Stimulated activated CD4-positive, alpha-beta T cell treated with anti-CD3 and anti-CD28 coated beads, TNF-alpha, amount 100 ng/mL, for 1 hour (primary cell): Measurements from ENCODE around the gene L1TD1.
"Not testable (repeated sequence)": the region's sequence is repeated elsewhere in the genome, so short reads cannot be mapped to it uniquely, and the experiment has no call there.

Source experiments
- DNase-seq, 3 donors: peaks; one replicate each; pipeline ENCODE4 v3.0.0-alpha.2; 2020; ENCODE audit warnings: low read depth in 3 of 3, low spot score in 1 of 3

The L1TD1 gene

GRCh38 chr1:62198069-62198780 lies 3.6 kb downstream of the L1TD1 start:
- DNase-seq, result no peak

GRCh38 chr1:62198781-62199125 lies 4.1 kb downstream of the L1TD1 start:
- DNase-seq, result no peak

GRCh38 chr1:62207187-62207586 lies 12.5 kb downstream of the L1TD1 start:
- no peak for DNase-seq

- no peak for DNase-seq
Measured at GRCh38 chr1:62208087-62208486, 13.4 kb downstream of the L1TD1 start.

GRCh38 chr1:62208970-62209369 lies 14.3 kb downstream of the L1TD1 start:
- no peak for DNase-seq

GRCh38 chr1:62209931-62210595 lies 15.4 kb downstream of the L1TD1 start:
- no peak for DNase-seq

- no peak for DNase-seq
Measured at GRCh38 chr1:62210960-62211359, 16.3 kb downstream of the L1TD1 start.

GRCh38 chr1:62212411-62212810 lies 17.8 kb downstream of the L1TD1 start:
- no peak for DNase-seq

- no peak for DNase-seq
Measured at GRCh38 chr1:62213075-62213914, 18.6 kb downstream of the L1TD1 start.

- no peak for DNase-seq
Measured at GRCh38 chr1:62218604-62219003, 24.0 kb downstream of the L1TD1 start.

GRCh38 chr1:62220456-62220855 lies 25.8 kb downstream of the L1TD1 start:
- not testable (repeated sequence) for DNase-seq

GRCh38 chr1:62221171-62221570 lies 26.5 kb downstream of the L1TD1 start:
- DNase-seq, result no peak

GRCh38 chr1:62222321-62222720 lies 27.7 kb downstream of the L1TD1 start:
- DNase-seq, result no peak

GRCh38 chr1:62224182-62224581 lies 29.5 kb downstream of the L1TD1 start:
- DNase-seq, result no peak

GRCh38 chr1:62227496-62227895 lies 32.8 kb downstream of the L1TD1 start:
- no peak for DNase-seq

GRCh38 chr1:62228136-62228882 lies 33.7 kb downstream of the L1TD1 start:
- no peak for DNase-seq

- DNase-seq, result no peak
Measured at GRCh38 chr1:62228883-62229187, 34.2 kb downstream of the L1TD1 start.

GRCh38 chr1:62229468-62229867 lies 34.8 kb downstream of the L1TD1 start:
- DNase-seq, result no peak

GRCh38 chr1:62229932-62230331 lies 35.3 kb downstream of the L1TD1 start:
- DNase-seq, result no peak

GRCh38 chr1:62230718-62231117 lies 36.1 kb downstream of the L1TD1 start:
- no peak for DNase-seq

- no peak for DNase-seq
Measured at GRCh38 chr1:62232871-62233278, 38.2 kb downstream of the L1TD1 start.
